Keratinocyte (primary cell): ENCODE measurements around the gene SPATA19. TPM values are rescaled to one million over a fixed set of nuclear protein-coding genes. Genes with fewer than 3 reads are reported as not detected.

Experiments
- DNase-seq: peaks from one replicate; pipeline ENCODE4 v3.0.0-alpha.2; 2011; ENCODE audit warnings: low read depth, missing footprints, low spot score
- FAIRE-seq: peaks from 2 replicates; lab custom pipeline; 2011; peaks lifted over from hg19 to GRCh38; lab: Jason Lieb, UNC
- H2AFZ ChIP-seq: 2 replicates; pipeline ENCODE4 v1.6.0; 2012; ENCODE audit warnings: low read length, control low read depth, inconsistent platforms; ENCODE audit not compliant: control insufficient read depth
- H3K27ac ChIP-seq: 2 replicates; pipeline ENCODE4 v1.5.1; 2011; ENCODE audit warnings: low read length; ENCODE audit not compliant: control insufficient read depth, insufficient read depth
- H3K27me3 ChIP-seq: 3 replicates; pipeline ENCODE4 v1.6.0; 2011; ENCODE audit warnings: low read length; ENCODE audit not compliant: control insufficient read depth, insufficient read depth; ENCODE audit errors: extremely low read depth
- H3K36me3 ChIP-seq, 2 experiments: 2 replicates in 1 of 2; 3 replicates in 1 of 2; pipeline ENCODE4 v1.5.1; 2011; ENCODE audit warnings: low read length in 2 of 2, mild to moderate bottlenecking in 1 of 2; ENCODE audit not compliant: control insufficient read depth in 2 of 2, insufficient read depth in 2 of 2; ENCODE audit errors: extremely low read depth in 1 of 2
- H3K4me1 ChIP-seq: 3 replicates; pipeline ENCODE4 v1.5.1; 2011; ENCODE audit warnings: low read length; ENCODE audit not compliant: control insufficient read depth, insufficient read depth; ENCODE audit errors: extremely low read depth
- H3K4me2 ChIP-seq: 3 replicates; pipeline ENCODE4 v1.6.0; 2011; ENCODE audit warnings: low read depth, low read length; ENCODE audit not compliant: control insufficient read depth, insufficient read depth; ENCODE audit errors: extremely low read depth
- H3K4me3 ChIP-seq, 3 experiments: fragments of 200-600 bp in 1 of 3; sonication (generic) in 1 of 3; 2 replicates in 2 of 3; 3 replicates in 1 of 3; pipeline ENCODE4 v1.5.1; 2011 to 2016; ENCODE audit warnings: low read length in 3 of 3, mild to moderate bottlenecking in 3 of 3, control low read depth in 2 of 3, inconsistent platforms in 1 of 3, low read depth in 1 of 3, mixed read lengths in 1 of 3, mixed run types in 1 of 3, moderate library complexity in 1 of 3; ENCODE audit not compliant: control insufficient read depth in 2 of 3, insufficient read depth in 2 of 3; ENCODE audit errors: extremely low read depth in 1 of 3
- H3K79me2 ChIP-seq: 2 replicates; pipeline ENCODE4 v1.6.0; 2012; ENCODE audit warnings: low read length; ENCODE audit not compliant: control insufficient read depth, insufficient read depth
- H3K9ac ChIP-seq: 3 replicates; pipeline ENCODE4 v1.6.0; 2011; ENCODE audit warnings: low read length; ENCODE audit not compliant: control insufficient read depth, insufficient read depth; ENCODE audit errors: extremely low read depth
- H3K9me1 ChIP-seq: 3 replicates; pipeline ENCODE4 v1.6.0; 2011; ENCODE audit warnings: low read length; ENCODE audit not compliant: control insufficient read depth, insufficient read depth; ENCODE audit errors: extremely low read depth
- H3K9me3 ChIP-seq: 2 replicates; pipeline ENCODE4 v1.5.1; 2012; ENCODE audit warnings: low read depth, low read length; ENCODE audit not compliant: control insufficient read depth
- H4K20me1 ChIP-seq: 3 replicates; pipeline ENCODE4 v1.6.0; 2011; ENCODE audit warnings: low read length; ENCODE audit not compliant: control insufficient read depth, insufficient read depth; ENCODE audit errors: extremely low read depth
- CTCF ChIP-seq, 3 experiments: IDR thresholded peaks in 1 of 3; conservative IDR thresholded peaks in 1 of 3; optimal IDR thresholded peaks in 1 of 3; 2 replicates in 2 of 3; 3 replicates in 1 of 3; pipeline versions ENCODE3 to v1.5.1; 2011; ENCODE audit warnings: low read length in 3 of 3, mild to moderate bottlenecking in 3 of 3, moderate library complexity in 2 of 3, control low read depth in 1 of 3, inconsistent platforms in 1 of 3; ENCODE audit not compliant: insufficient read depth in 2 of 3; ENCODE audit errors: extremely low read depth in 1 of 3
- EZH2 ChIP-seq: IDR thresholded peaks from one replicate; pipeline ENCODE4 v1.6.1; 2012; ENCODE audit warnings: inconsistent platforms, mild to moderate bottlenecking, low read length, moderate library complexity
- dilution Hi-C: fragments of 300-500 bp; cut with MboI; formaldehyde crosslinking; loops from one replicate; pipeline ENCODE4 v1.7.0; 2020; ENCODE audit warnings: low sequenced_read_pairs; ENCODE audit not compliant: extremely low pct_ligation_motif_present
- polyA plus RNA-seq, 5 experiments: library from polyadenylated mRNA; depleted of rRNA in 3 of 5; stranded (reverse) in 3 of 5; stranded (forward) in 1 of 5; unstranded in 1 of 5; fragments of >200 nt; gene quantifications; 1 replicate in 1 of 5; 2 replicates in 3 of 5; 3 replicates in 1 of 5; pipeline versions ENCODE4 v1.2.1 to v1.2.3, GENCODE V29; 2011 to 2012; ENCODE audit warnings: missing spikeins in 2 of 5, low read depth in 1 of 5, low replicate concordance in 1 of 5

Gene SPATA19
- polyA plus RNA-seq, 1 donor (not counting 4 experiments of a cell fraction or from before 2014, with no cell fraction given), result 0.26 TPM

- dilution Hi-C loops, result no loop called here
- H3K4me2 ChIP-seq, result no peak overlapping the region
- no peaks in the 10 kb centered on the region for H3K79me2 ChIP-seq
- TF ChIP-seq CTCF (optimal IDR thresholded peaks at IDR 0.05 in 1 of 3, IDR thresholded peaks at IDR 0.05 in 1 of 3, conservative IDR thresholded peaks at IDR 0.05 in 1 of 3; ENCODE audit: extremely low read depth in 1 of 3, insufficient read depth in 2 of 3, low read length in 3 of 3) (no peak), EZH2 (no peak)
- no peaks in the 10 kb centered on the region for H3K9me3 ChIP-seq
- DNase-seq (no peak), FAIRE-seq (no peak)
- no peak overlapping the region for H3K9ac ChIP-seq
- no peak overlapping the region for H2AFZ ChIP-seq
- no peaks in the 10 kb centered on the region for H3K36me3 ChIP-seq
- no peaks in the 10 kb centered on the region for H3K9me1 ChIP-seq
- H3K27me3 ChIP-seq, result no peaks in the 10 kb centered on the region
- H3K4me1 ChIP-seq, result no peaks in the 10 kb centered on the region
- no peaks in the 10 kb centered on the region for H4K20me1 ChIP-seq
- H3K4me3 ChIP-seq, result no peak overlapping the region
- H3K27ac ChIP-seq, result no peak overlapping the region
Measured at GRCh38 chr11:133867456-133867855, 22.1 kb upstream of the SPATA19 start.

- H3K4me3 ChIP-seq, result no peak overlapping the region
- no peaks in the 10 kb centered on the region for H3K27me3 ChIP-seq
- DNase-seq (no peak), FAIRE-seq (no peak)
- no peaks in the 10 kb centered on the region for H3K9me3 ChIP-seq
- no peaks in the 10 kb centered on the region for H3K4me1 ChIP-seq
- no peaks in the 10 kb centered on the region for H3K36me3 ChIP-seq
- H3K27ac ChIP-seq, result no peak overlapping the region
- TF ChIP-seq CTCF (optimal IDR thresholded peaks at IDR 0.05 in 1 of 3, IDR thresholded peaks at IDR 0.05 in 1 of 3, conservative IDR thresholded peaks at IDR 0.05 in 1 of 3; ENCODE audit: extremely low read depth in 1 of 3, insufficient read depth in 2 of 3, low read length in 3 of 3) (no peak), EZH2 (no peak)
- H3K4me2 ChIP-seq, result no peak overlapping the region
- no peaks in the 10 kb centered on the region for H4K20me1 ChIP-seq
- no peaks in the 10 kb centered on the region for H3K79me2 ChIP-seq
- H3K9me1 ChIP-seq, result no peaks in the 10 kb centered on the region
- no peak overlapping the region for H3K9ac ChIP-seq
- H2AFZ ChIP-seq, result no peak overlapping the region
- dilution Hi-C loops, result no loop called here
Measured at GRCh38 chr11:133865466-133865865, 20.2 kb upstream of the SPATA19 start.
